ENCODE results near the gene DDX1. TPM values are rescaled to one million over a fixed set of nuclear protein-coding genes. Genes with fewer than 3 reads are reported as not detected.

The DDX1 gene
- total and polyA plus RNA-seq, 2 experiments from 2014 or later: 99.9 to 102 TPM

DNA sequence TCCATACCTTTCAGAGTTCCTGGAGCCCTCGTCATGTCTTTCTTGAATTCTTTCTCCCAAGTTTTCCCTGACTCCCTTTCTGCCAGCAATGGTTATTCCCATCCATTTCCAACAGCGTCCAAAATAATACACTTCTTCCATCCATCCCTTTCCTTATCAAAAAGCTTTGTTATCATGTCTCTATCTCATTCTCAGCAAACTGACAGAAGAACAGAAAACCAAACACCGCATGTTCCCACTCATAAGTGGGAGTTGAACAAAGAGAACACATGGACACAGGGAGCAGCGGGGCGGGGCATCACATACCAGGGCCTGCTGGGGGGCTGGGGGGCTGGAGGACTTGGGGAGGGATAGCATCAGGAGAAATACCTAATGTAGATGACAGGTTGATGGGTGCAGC is 86.7 kb downstream of the DDX1 start:
- Histone ChIP-seq H3F3A (replicated peaks; ENCODE audit: low read depth) (no peaks in the 10 kb centered on the region), H3K4me2 (no peak overlapping the region), H3K27ac (ENCODE audit: low read depth) (no peak overlapping the region), H3K36me3 (ENCODE audit: insufficient read depth) (no peaks in the 10 kb centered on the region), H3K79me2 (replicated peaks; ENCODE audit: insufficient read depth) (no peaks in the 10 kb centered on the region), H3K4me3 (no peak overlapping the region), H3K27me3 (ENCODE audit: insufficient read depth) (no peaks in the 10 kb centered on the region), H3K4me1 (ENCODE audit: insufficient read depth) (no peaks in the 10 kb centered on the region), H4K20me1 (replicated peaks; ENCODE audit: insufficient read depth) (no peaks in the 10 kb centered on the region), H2AFZ (no peak overlapping the region), H3K9me2 (ENCODE audit: insufficient read depth) (no peaks in the 10 kb centered on the region)
- H3K36me3 Mint-ChIP-seq (ENCODE audit: low read depth): peaks cover 22% of the 10 kb centered on the region; the same call in 2 of the 3 replicates
- no peak overlapping the region for H3K4me3 Mint-ChIP-seq
- H3K27ac Mint-ChIP-seq: no peak overlapping the region
- no peak for DNase-seq (ENCODE audit: low spot score)
- TF ChIP-seq EZH2phosphoT487 (IDR thresholded peaks at IDR 0.05; ENCODE audit: unreplicated experiment) (no peak), ZNF114 (CRISPR knock-in tag; IDR thresholded peaks at IDR 0.05) (no peak), NANOG (IDR thresholded peaks at IDR 0.05; ENCODE audit: borderline replicate concordance) (no peak), JUNB (IDR thresholded peaks at IDR 0.05; ENCODE audit: unreplicated experiment) (no peak), STAT1 (IDR thresholded peaks at IDR 0.05; ENCODE audit: unreplicated experiment) (no peak)
- peaks cover 31% of the 10 kb centered on the region for H3K9me3 Mint-ChIP-seq
- no peak for ATAC-seq
- peaks cover 16% of the 10 kb centered on the region for H3K27me3 Mint-ChIP-seq (ENCODE audit: insufficient read depth, low read depth, poor library complexity)
- peaks cover 7% of the 10 kb centered on the region for H3K4me1 Mint-ChIP-seq

DNA sequence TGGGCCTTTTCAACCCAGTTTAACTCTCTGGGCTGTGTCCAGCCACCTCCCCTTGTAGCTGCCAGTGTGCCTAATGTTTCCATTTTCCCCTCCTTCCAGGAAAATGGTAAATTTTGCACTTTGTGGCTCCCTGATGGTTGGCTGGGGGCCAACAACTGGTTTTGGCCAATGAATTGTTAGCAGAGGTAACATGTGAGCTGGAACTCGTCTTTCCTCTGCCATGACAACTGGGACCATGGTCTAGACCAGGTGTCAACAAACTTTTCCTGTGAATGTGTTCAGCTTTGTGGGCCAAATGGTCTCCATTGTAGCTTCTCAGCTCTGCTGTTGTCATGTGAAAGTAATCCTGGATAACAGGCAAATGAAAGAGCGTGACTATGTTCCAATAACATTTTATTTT is 87.2 kb downstream of the DDX1 start:
- DNase-seq (ENCODE audit: low spot score) (no peak), ATAC-seq (no peak)
- no peaks in the 10 kb centered on the region for H4K20me1 ChIP-seq (replicated peaks; ENCODE audit: insufficient read depth)
- H3K9me2 ChIP-seq (ENCODE audit: insufficient read depth): no peaks in the 10 kb centered on the region
- H3K79me2 ChIP-seq (replicated peaks; ENCODE audit: insufficient read depth): no peaks in the 10 kb centered on the region
- no peak overlapping the region for H2AFZ ChIP-seq
- no peaks in the 10 kb centered on the region for H3K36me3 ChIP-seq (ENCODE audit: insufficient read depth)
- H3K27me3 ChIP-seq (ENCODE audit: insufficient read depth): no peaks in the 10 kb centered on the region
- peaks cover 22% of the 10 kb centered on the region; the same call in 2 of the 3 replicates for H3K36me3 Mint-ChIP-seq (ENCODE audit: low read depth)
- no peak overlapping the region for H3K4me3 Mint-ChIP-seq
- no peak overlapping the region for H3K27ac Mint-ChIP-seq
- peaks cover 1% of the 10 kb centered on the region for H3K4me1 Mint-ChIP-seq
- no peak overlapping the region for H3K4me2 ChIP-seq
- no peak overlapping the region for H3K4me3 ChIP-seq
- no peaks in the 10 kb centered on the region for H3K4me1 ChIP-seq (ENCODE audit: insufficient read depth)
- peaks cover 31% of the 10 kb centered on the region for H3K9me3 Mint-ChIP-seq
- H3F3A ChIP-seq (replicated peaks; ENCODE audit: low read depth): no peaks in the 10 kb centered on the region
- H3K27ac ChIP-seq (ENCODE audit: low read depth): no peak overlapping the region
- peaks cover 16% of the 10 kb centered on the region for H3K27me3 Mint-ChIP-seq (ENCODE audit: insufficient read depth, low read depth, poor library complexity)
- TF ChIP-seq STAT1 (IDR thresholded peaks at IDR 0.05; ENCODE audit: unreplicated experiment) (no peak), EZH2phosphoT487 (IDR thresholded peaks at IDR 0.05; ENCODE audit: unreplicated experiment) (no peak), POLR2AphosphoS5 (IDR thresholded peaks at IDR 0.05; ENCODE audit: low read depth) (no peak), CTCF (conservative IDR thresholded peaks at IDR 0.05; ENCODE audit: low read depth in 2 of 2) (no peak), CREB1 (CRISPR knock-in tag; IDR thresholded peaks at IDR 0.05; ENCODE audit: low read depth) (no peak), REST (IDR thresholded peaks at IDR 0.05; ENCODE audit: unreplicated experiment) (no peak), ZNF462 (CRISPR knock-in tag; IDR thresholded peaks at IDR 0.05) (no peak), ZNF114 (CRISPR knock-in tag; IDR thresholded peaks at IDR 0.05) (no peak), ZNF331 (CRISPR knock-in tag; IDR thresholded peaks at IDR 0.05; ENCODE audit: low read depth) (no peak)

Measured in GM23338 (cell line).